ENCODE data around the gene CFAP73. TPM values are rescaled to one million over a fixed set of nuclear protein-coding genes. Genes with fewer than 3 reads are reported as not detected.
A peak's percentile ranks its signal among the peaks of the same experiment; 100 is the strongest.
"Not testable (repeated sequence)": the region's sequence is repeated elsewhere in the genome, so short reads cannot be mapped to it uniquely, and the experiment has no call there.

CFAP73 gene
- polyA plus RNA-seq (ENCODE audit: insufficient read length in 4 of 4), result 1 to 10 TPM in 3 of 4 donors, under 1 TPM in 1; 0.76 to 2.5 (median 1.9) TPM

DNA sequence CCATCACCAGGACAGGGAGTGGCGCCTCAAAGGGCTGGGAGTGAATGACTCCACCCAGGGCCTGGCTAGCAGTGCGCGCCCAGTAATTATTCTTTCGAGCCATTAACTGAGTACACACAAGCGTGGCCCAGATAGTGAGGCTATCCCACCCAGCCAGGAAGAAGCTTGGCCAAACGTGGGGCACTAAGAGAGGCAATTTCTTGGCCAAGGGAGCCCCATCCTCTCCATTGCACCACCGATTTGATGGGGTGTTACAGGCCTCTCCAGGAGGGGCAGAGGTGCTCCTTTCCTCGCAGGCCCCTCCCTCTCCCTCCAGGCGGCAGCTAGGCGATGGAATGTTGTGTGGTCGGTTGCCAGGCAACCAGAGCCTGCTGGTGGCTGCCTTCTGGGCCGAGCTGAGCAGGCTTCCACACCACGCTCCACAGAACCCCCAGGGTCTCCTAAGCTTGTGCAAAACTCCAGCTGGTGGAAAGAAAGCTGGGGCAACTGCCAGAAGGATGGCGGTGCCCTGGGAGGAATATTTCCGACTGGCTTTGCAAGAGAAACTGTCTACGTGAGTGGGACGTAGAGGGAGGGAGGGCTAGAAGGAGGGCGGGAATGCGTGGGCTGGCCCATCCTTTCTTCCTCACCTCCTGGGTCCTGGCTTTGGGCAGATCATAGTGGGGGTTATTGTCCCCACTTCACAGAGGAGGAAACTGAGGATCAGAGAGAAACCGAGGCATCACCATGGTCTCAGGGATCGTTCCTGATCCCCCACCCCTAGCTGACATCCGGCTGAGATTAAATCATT lies at the start of gene CFAP73:
Gene CFAP73, plus strand, starts transcription at position 364 of the 790 bp plus-strand sequence. Its CDS starts 134 bp downstream, at position 498.
- DNase-seq (ENCODE audit: low read depth in 4 of 4, low spot score in 2 of 4), result peak; percentile 66 to 89 (median 81)

GRCh38 chr12:113099764-113100163 lies 49.8 kb upstream of the CFAP73 start:
- DNase-seq (ENCODE audit: low read depth in 4 of 4, low spot score in 2 of 4), result no peak

- no peak for DNase-seq (ENCODE audit: low read depth in 4 of 4, low spot score in 2 of 4)
These were observed 47.8 kb upstream of the CFAP73 start for GRCh38 chr12:113101751-113102150.

GRCh38 chr12:113102811-113103210 lies 46.7 kb upstream of the CFAP73 start:
- no peak for DNase-seq (ENCODE audit: low read depth in 4 of 4, low spot score in 2 of 4)

DNA sequence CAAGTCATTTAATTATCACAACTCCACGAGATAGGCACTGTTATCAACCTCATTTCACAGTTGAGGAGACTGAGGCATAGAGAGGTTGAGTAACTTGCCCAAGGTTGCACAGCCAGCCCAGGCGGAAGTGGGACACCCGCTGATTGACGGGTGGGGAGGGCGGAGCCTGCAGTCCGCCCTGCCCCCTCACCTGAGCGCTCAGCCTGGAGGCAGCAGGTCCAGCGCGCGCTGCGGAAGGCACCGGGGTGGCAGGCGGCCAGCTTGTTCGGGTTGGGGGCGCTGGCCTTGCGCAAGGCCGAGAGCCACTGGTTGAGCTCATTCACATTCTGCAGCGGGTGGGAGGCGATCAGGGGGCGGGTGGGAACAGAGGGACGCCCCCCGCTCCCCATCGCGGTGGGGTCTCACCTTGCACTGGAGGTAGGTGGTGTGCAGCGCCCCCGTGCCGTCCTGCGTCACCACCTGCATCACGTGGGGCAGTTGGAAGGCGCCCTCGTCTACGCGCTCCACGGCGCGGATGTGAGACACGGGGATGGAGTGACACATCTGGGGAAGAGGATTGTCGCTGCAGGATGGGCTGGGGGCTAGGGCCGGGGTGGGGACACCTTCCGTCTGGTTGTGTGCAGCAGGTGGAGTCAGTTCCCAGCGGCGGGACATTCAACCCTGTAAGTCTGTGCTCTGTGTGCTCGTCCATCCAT lies 45.6 kb upstream of the CFAP73 start:
- DNase-seq (ENCODE audit: low read depth in 4 of 4, low spot score in 2 of 4), result no peak

DNA sequence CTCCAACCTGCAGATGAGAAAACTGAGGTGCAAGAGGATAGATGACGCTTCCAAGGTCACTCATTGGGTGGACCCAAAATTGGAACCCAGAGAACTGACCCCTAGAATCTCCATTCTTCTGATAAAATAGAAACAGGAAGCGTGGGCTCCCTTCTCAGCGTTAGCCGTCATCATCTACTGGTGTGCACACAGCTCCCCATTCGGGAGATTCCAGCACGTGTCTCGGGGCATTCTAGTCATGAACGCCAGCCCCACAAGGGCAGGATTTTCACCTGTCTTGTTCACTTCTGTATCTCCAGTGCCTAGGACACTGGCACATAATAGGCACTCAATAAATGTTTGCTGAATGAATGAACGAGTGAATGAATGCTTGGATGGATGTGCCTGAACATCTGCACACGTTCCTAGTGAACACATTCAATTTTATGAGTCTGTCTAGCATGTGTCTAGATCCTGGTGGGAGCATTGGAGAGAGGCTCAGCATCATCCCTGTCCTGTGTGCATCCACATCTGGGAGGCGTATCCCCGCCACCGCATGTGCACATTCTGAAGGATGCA lies 44.5 kb upstream of the CFAP73 start:
- no peak for DNase-seq (ENCODE audit: low read depth in 4 of 4, low spot score in 2 of 4)

GRCh38 chr12:113105606-113106271 lies 43.8 kb upstream of the CFAP73 start:
- no peak for DNase-seq (ENCODE audit: low read depth in 4 of 4, low spot score in 2 of 4)

DNA sequence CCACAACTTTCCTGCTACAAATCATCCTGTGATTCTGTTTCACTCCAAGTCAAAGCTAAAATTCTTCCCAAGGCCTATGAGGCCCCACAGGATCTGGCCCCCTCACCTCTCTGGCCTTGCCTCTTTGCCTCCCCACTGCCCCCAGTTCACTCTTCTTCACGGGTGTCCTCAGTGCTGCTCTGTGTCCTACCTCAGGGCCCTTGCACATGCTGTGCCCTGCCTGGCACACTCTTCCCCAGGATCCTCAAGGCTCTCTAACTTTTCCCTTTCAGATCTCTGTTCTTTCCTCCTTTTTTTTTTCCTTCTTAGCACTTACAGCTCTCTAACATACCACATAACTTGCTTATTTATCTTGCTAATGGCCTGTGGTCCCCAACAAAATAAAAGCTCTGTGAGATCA lies 43.2 kb upstream of the CFAP73 start:
- no peak for DNase-seq (ENCODE audit: low read depth in 4 of 4, low spot score in 2 of 4)

- DNase-seq (ENCODE audit: low read depth in 4 of 4, low spot score in 2 of 4), result no peak
These were observed 41.2 kb upstream of the CFAP73 start for GRCh38 chr12:113108308-113108707.

GRCh38 chr12:113109360-113109759 lies 40.2 kb upstream of the CFAP73 start:
- DNase-seq (ENCODE audit: low read depth in 4 of 4, low spot score in 2 of 4), result no peak

DNA sequence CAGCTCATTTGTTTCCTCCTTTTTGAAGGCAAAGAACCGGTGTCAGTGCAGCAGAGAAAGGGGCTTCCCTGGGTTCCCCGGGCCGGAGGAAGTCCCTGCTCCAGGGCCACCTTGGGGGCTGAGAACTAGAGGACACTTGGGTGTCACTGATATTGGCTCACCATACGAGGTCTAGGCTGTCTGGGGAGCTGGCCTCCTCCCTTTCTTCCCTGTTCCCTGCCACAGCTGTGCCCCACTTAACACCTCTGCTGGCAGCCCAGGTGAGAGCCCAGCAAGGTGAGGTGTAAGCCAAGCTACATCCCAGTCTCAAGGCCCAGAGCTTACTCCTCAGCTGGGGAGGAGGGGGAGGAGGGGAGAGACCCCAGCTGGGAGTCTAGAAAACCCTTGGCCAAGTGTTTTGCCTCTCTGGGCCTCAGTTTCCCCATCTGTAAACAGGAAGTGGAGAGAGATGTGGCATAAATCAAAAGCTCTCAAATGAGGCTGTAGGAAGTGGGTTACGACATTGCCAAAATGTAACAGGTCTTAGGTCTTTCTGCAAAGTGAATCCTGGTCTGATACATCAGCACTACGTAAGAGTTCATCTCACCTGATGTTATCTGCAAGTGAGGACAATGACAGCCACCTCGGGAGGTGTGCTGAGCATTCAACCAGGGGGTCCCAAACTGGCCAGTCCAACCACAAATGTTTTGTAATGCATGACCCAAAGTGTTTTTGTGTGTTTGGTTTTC lies 39.5 kb upstream of the CFAP73 start:
- no peak for DNase-seq (ENCODE audit: low read depth in 4 of 4, low spot score in 2 of 4)

DNA sequence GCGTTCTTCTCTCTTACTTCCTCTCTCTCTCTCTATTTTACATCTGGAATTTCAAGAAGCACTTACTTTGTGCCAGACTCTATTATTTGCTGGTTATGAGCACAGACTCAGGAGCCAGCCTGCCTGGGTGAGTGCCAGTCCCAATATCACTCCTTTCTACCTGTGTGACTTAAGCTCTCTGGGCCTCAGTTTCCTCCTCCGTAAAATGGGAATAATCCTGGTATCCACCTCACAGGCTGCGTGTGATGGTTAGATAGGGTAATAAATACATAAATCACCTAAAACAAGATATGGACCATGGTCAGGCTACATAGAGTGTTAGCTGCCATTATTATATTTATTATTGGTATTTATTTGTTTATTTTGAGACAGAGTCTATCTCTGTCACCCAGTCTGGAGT lies 38.3 kb upstream of the CFAP73 start:
- DNase-seq (ENCODE audit: low read depth in 4 of 4, low spot score in 2 of 4), result no peak

DNA sequence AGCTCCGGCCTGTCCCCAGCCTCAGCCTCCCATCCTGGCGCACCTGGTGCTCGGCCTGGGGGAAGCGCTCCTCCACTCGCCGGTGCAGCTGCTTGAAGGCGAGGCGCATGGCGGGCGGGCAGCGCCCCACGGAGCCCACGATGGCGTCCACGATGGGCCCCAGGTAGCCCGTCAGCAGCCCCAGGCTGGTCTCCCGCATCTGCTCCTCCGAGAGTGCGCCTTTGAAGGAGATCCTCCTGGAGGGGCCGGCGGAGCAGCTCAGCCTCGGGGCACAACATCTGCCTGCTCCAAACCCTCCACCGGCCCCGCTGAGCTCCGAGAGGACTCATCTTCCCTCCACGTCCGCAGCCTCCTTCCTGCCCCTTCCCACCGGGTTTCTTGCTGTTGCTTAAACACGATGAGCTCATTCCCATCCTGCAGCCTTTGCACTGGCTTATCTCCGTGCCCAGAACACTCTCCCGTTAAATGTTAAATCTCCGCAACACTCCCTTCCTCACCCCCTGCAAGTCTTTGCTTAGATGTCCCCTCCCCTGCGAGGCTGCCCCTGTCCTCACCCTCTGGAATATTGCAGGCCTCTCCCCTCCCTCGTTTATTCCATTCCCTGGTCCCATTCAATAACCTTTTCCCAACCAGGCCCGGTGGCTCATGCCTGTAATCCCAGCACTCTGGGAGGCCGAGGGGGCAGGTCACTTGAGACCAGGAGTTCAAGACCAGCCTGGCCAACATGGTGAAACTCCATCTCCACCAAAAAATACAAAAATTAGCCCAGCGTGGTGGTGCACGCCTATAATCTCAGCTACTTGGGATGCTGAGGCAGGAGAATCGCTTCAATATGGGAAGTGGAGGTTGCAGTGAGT lies 37.3 kb upstream of the CFAP73 start:
- no peak for DNase-seq (ENCODE audit: low read depth in 4 of 4, low spot score in 2 of 4)

GRCh38 chr12:113113397-113113796 lies 36.1 kb upstream of the CFAP73 start:
- no peak for DNase-seq (ENCODE audit: low read depth in 4 of 4, low spot score in 2 of 4)

GRCh38 chr12:113114447-113115178 lies 34.9 kb upstream of the CFAP73 start:
- DNase-seq (ENCODE audit: low read depth in 4 of 4, low spot score in 2 of 4), result no peak

DNA sequence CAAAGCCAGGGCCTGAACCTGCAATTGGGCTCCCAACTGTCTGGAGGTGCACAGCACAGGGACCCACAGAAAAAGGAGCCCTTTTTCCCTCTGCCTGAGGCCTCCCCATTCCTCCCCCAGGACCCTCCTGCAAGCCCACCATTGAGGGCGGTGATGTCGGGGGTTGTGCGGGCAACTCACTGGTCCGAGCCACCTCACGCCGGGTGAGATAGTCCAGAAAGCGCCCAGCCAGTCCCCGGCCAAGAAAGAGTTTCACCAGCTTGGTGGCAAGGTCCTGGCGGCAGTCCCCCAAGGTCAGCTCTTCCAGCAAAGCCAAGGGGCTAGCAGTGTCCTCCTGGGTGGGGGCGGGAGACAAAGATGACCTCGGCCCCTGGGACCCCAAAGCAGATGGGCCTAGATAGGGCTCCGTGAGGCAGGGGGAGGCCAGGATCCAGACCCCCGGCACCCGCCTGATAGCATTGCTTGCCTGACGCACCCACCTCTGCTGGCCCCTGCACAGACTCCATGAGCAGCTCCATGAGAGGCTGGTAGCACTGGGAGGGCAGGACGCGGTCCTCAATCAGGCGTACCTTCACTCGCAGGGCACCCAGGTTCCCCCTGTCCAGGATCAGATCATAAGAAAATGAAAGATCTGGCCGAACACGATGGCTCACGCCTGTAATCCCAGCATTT lies 33.9 kb upstream of the CFAP73 start:
- DNase-seq (ENCODE audit: low read depth in 4 of 4, low spot score in 2 of 4), result no peak

GRCh38 chr12:113116875-113117274 lies 32.6 kb upstream of the CFAP73 start:
- DNase-seq (ENCODE audit: low read depth in 4 of 4, low spot score in 2 of 4), result no peak

- not testable (repeated sequence) for DNase-seq (ENCODE audit: low read depth in 4 of 4, low spot score in 2 of 4)
These were observed 31.8 kb upstream of the CFAP73 start for GRCh38 chr12:113117684-113118083.

All from left renal cortex interstitium (tissue), 4 donors.